Measurements from ENCODE around the gene RNF169. TPM values are rescaled to one million over a fixed set of nuclear protein-coding genes. Genes with fewer than 3 reads are reported as not detected.

The RNF169 gene
- total and polyA plus RNA-seq, 2 of the 4 experiments (the other 2 are of a cell fraction), result 3.6 to 23.3 TPM

DNA sequence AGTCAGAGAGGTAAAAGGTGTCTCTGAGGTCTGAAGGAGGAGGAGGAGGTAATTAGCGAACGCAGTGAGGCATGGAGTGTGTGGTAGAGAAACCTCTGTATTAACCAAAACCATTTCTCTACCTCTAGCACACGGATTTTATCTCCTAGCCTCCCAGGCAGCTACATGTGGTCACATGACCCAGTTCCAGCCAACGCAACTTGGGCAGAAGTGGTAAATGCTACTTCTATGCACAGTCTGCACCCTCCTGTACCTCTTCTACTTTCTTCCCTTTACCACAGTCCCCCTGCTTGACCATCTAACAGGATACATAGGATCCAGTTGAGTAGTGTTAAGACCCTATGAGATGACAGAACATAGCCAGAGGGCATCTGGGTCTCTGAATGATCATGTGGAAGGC, 104.6 kb downstream of the RNF169 start:
- no peak overlapping the region for H2AK5ac ChIP-seq (ENCODE audit: low read depth, low read length)
- H3K4ac ChIP-seq (ENCODE audit: low read depth, low read length), result no peak overlapping the region
- TF ChIP-seq CHD1 (IDR thresholded peaks at IDR 0.05; ENCODE audit: low read depth, low read length) (no peak), MAFK (IDR thresholded peaks at IDR 0.05; ENCODE audit: low read depth, low read length) (no peak), RFX5 (IDR thresholded peaks at IDR 0.05; ENCODE audit: low read depth, low read length) (no peak), MXI1 (IDR thresholded peaks at IDR 0.05; ENCODE audit: borderline replicate concordance, low read depth, low read length) (no peak), POLR2A (IDR thresholded peaks at IDR 0.05; ENCODE audit: low read depth, low read length) (no peak), CEBPB (IDR thresholded peaks at IDR 0.05; ENCODE audit: low read depth, low read length) (no peak), RAD21 (IDR thresholded peaks at IDR 0.05; ENCODE audit: low read length) (no peak), NFE2L2 (IDR thresholded peaks at IDR 0.05; ENCODE audit: low read depth, low read length) (no peak), MAZ (IDR thresholded peaks at IDR 0.05; ENCODE audit: borderline replicate concordance, low read depth, low read length) (no peak), BHLHE40 (IDR thresholded peaks at IDR 0.05; ENCODE audit: low read depth, low read length) (no peak), SMC3 (IDR thresholded peaks at IDR 0.05; ENCODE audit: low read depth, low read length) (no peak), FOS (IDR thresholded peaks at IDR 0.05; ENCODE audit: low read depth, low read length) (no peak)
- TF ChIP-seq, protein P1, sequence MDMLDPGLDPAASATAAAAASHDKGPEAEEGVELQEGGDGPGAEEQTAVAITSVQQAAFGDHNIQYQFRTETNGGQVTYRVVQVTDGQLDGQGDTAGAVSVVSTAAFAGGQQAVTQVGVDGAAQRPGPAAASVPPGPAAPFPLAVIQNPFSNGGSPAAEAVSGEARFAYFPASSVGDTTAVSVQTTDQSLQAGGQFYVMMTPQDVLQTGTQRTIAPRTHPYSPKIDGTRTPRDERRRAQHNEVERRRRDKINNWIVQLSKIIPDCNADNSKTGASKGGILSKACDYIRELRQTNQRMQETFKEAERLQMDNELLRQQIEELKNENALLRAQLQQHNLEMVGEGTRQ (IDR thresholded peaks at IDR 0.05; ENCODE audit: low read depth, low read length), result no peak
- TF ChIP-seq, protein P2, sequence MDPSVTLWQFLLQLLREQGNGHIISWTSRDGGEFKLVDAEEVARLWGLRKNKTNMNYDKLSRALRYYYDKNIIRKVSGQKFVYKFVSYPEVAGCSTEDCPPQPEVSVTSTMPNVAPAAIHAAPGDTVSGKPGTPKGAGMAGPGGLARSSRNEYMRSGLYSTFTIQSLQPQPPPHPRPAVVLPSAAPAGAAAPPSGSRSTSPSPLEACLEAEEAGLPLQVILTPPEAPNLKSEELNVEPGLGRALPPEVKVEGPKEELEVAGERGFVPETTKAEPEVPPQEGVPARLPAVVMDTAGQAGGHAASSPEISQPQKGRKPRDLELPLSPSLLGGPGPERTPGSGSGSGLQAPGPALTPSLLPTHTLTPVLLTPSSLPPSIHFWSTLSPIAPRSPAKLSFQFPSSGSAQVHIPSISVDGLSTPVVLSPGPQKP (IDR thresholded peaks at IDR 0.05; ENCODE audit: borderline replicate concordance, low read depth, low read length), result no peak
- TF ChIP-seq, protein P3, sequence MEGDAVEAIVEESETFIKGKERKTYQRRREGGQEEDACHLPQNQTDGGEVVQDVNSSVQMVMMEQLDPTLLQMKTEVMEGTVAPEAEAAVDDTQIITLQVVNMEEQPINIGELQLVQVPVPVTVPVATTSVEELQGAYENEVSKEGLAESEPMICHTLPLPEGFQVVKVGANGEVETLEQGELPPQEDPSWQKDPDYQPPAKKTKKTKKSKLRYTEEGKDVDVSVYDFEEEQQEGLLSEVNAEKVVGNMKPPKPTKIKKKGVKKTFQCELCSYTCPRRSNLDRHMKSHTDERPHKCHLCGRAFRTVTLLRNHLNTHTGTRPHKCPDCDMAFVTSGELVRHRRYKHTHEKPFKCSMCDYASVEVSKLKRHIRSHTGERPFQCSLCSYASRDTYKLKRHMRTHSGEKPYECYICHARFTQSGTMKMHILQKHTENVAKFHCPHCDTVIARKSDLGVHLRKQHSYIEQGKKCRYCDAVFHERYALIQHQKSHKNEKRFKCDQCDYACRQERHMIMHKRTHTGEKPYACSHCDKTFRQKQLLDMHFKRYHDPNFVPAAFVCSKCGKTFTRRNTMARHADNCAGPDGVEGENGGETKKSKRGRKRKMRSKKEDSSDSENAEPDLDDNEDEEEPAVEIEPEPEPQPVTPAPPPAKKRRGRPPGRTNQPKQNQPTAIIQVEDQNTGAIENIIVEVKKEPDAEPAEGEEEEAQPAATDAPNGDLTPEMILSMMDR (conservative IDR thresholded peaks at IDR 0.05; ENCODE audit: low read depth, low read length), result no peak
- no peak overlapping the region for H4K91ac ChIP-seq (ENCODE audit: insufficient read depth, low read depth, low read length)
- DNase-seq (no peak), ATAC-seq (ENCODE audit: low read depth) (no peak)
- BruUV-seq (replicated peaks), result no TSS peak
- H4K20me1 ChIP-seq (ENCODE audit: insufficient read depth, low read length), result peaks cover 8% of the 10 kb centered on the region; the same call in 1 of the 2 replicates
- H3K14ac ChIP-seq (replicated peaks; ENCODE audit: low read depth, low read length), result no peak overlapping the region
- no peak overlapping the region for H3K23ac ChIP-seq (ENCODE audit: low read depth, low read length)
- POLR2A ChIA-PET (ENCODE audit: unreplicated experiment), result no interaction called here
- peaks cover 12% of the 10 kb centered on the region for H3K4me1 ChIP-seq (ENCODE audit: control insufficient read depth, insufficient read depth, low read length)
- WGBS, 2 experiments (ENCODE audit: extremely low coverage in 2 of 2, insufficient read length in 1 of 2), result no CpG with 5 or more reads among the region's 4 CpGs
- H3K79me1 ChIP-seq (ENCODE audit: low read depth in 1 of 2, low read length in 2 of 2), result peaks cover 5 to 25% of the 10 kb centered on the region in 2 experiments; a peak in 3 of 4 replicates
- H3K18ac ChIP-seq (ENCODE audit: low read depth, low read length), result no peak overlapping the region
- no peak overlapping the region for H2BK5ac ChIP-seq (ENCODE audit: low read depth, low read length, poor library complexity, severe bottlenecking)
- CTCF ChIA-PET, result no interaction called here
- peaks cover 24% of the 10 kb centered on the region for H3K9me1 ChIP-seq (ENCODE audit: insufficient read depth, low read length)
- no peak overlapping the region for H2BK15ac ChIP-seq (ENCODE audit: low read depth, low read length)
- no peak overlapping the region for H3K9ac ChIP-seq (ENCODE audit: low read depth, low read length)
- no peak overlapping the region for H4K8ac ChIP-seq (ENCODE audit: low read depth in 2 of 2, low read length in 2 of 2)
- in situ Hi-C loops (cut with MboI; ENCODE audit: low sequenced_read_pairs) (loop anchor here (25.0 kb wide), 1 partner anchor 241 kb away; no protein-coding TSS in a partner anchor), dilution Hi-C loops (cut with HindIII; ENCODE audit: low sequenced_read_pairs, unreplicated experiment) (no loop called here), intact Hi-C loops (cut with micrococcal nuclease) (no loop called here)
- H3K4me2 ChIP-seq (ENCODE audit: low read depth, low read length), result no peak overlapping the region
- no peak overlapping the region for H2AK9ac ChIP-seq (replicated peaks; ENCODE audit: low read depth, low read length, poor library complexity)
- H3K27me3 ChIP-seq (ENCODE audit: control insufficient read depth, insufficient read depth, low read length), result no peaks in the 10 kb centered on the region
- no peak overlapping the region for H2AFZ ChIP-seq (replicated peaks; ENCODE audit: low read length, poor library complexity)
- no peak overlapping the region for H4K5ac ChIP-seq (ENCODE audit: low read depth, low read length)
- no peaks in the 10 kb centered on the region for H3K9me3 ChIP-seq (ENCODE audit: control insufficient read depth, insufficient read depth, low read length)
- no peak overlapping the region for H3K27ac ChIP-seq (ENCODE audit: insufficient read depth, low read length)
- H3K56ac ChIP-seq (ENCODE audit: extremely low read depth, insufficient read depth, low read length), result no peak overlapping the region
- no peak overlapping the region for H2BK20ac ChIP-seq (ENCODE audit: low read depth, low read length)
- peaks cover 15% of the 10 kb centered on the region for H3K36me3 ChIP-seq (ENCODE audit: control insufficient read depth, insufficient read depth, low read length)
- no peak overlapping the region for H2BK120ac ChIP-seq (ENCODE audit: low read depth, low read length)
- H3K4me3 ChIP-seq (ENCODE audit: insufficient read depth, low read depth, low read length), result no peak overlapping the region
